ENCODE data around the gene DBX1.

The DBX1 gene

DNA sequence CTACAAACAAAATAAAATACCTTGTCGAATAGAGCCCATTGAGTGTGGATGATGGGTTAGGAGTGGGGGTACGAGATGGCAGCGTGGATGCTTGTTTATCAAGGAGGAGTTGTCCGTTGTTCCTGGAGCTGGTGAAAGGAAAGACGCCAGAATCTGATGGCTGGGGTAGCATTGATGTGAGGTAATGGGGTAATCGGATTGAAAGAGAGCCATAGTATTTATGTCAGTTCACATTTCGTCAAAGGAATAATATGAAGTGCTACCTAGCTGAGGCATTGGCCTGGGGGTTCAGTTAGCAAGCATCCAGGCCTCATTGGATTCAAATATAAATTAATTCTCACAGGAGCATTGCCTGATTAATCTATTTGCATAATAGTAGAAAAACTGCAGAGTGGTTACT is 16.9 kb upstream of the DBX1 start:
- Mint-ChIP-seq H3K4me3 (no peak overlapping the region), H3K36me3 (no peaks in the 10 kb centered on the region), H3K27me3 (peaks cover 30 to 48% of the 10 kb centered on the region in 2 donors), H3K27ac (no peak overlapping the region), H3K4me1 (no peaks in the 10 kb centered on the region), H3K9me3 (peaks cover 7 to 13% of the 10 kb centered on the region in 2 donors)
- ATAC-seq (replicated peaks): no peak
- no peak for DNase-seq

DNA sequence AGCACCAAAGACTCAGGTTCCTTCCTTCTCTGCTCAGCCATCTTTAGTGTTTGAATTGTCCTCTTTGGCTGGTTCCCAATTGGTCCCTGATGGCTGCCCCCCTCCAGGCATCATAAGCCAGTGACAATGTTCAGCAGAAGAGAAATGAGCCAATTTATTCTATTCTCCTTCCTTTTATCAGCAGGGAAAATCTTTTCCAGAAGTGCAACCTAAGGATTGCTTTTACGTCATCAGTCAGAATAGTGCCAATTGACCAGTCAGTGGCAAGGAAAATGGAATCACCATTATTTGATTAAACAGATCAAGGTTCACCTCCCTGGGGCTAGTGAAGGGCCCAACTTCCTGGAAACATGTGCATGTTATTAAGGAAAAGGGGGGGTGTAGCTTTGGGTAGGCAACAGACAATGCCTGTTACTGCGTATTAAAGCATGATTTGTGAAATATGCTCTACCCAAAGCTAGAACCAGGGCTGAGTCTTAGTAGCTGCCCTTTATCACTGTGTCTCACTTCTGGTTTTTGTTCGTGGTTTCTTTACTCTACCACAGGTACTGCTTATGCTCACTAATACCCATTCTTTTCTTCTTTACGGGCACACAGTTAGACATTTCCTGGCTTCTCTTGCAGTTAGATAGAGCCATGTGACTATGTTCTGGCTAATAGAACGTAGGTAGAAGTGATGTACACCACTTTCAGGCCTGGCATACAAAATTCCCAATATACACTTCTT is 12.6 kb upstream of the DBX1 start:
- Mint-ChIP-seq H3K27ac (no peak overlapping the region), H3K4me1 (no peaks in the 10 kb centered on the region), H3K27me3 (peaks cover 36 to 51% of the 10 kb centered on the region in 2 donors), H3K9me3 (peaks cover 12 to 16% of the 10 kb centered on the region in 2 donors), H3K36me3 (no peaks in the 10 kb centered on the region), H3K4me3 (no peak overlapping the region)
- no peak for DNase-seq
- ATAC-seq (replicated peaks): peak; percentile 51 to 73

DNA sequence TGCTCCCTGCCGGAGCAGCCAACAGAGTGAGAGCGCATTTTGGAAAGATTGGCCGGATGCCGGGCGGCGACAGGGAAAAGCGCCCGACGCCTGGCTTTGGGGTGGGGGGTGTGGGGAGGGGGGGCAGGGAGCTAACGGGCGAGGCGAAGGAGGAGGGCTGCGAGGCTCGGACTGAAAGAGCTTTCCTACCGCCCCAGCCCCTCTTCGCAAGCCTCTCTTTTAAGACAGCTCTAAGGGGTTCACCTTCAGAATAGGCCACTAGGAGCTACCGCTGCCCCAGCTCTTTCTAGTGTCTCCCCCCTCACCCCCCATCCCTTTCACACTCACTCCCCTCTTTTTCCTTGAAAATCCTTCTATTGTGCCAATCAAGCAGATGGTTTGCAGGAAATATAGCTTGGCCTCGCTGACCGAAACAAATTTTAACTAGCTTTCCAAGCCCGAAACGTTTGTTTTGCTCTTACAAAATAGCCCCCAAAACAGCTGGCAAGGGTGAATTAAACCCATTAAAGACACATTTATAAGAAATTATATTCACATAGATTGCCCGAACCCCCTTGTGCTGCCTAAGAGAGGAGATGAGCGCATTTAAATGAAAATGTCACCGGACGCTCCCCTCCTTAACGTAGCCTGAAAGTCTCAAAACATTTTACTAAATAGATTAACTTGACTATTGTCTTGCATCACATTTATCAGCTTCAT is 3.7 kb upstream of the DBX1 start:
- ATAC-seq (replicated peaks) (no peak), DNase-seq (no peak)
- Mint-ChIP-seq H3K27me3 (peaks cover 65 to 83% of the 10 kb centered on the region in 2 donors), H3K4me1 (peaks cover 9 to 15% of the 10 kb centered on the region in 2 donors), H3K27ac (peak overlapping the region; percentile 93), H3K4me3 (peak overlapping the region in 1 of 2 donors; percentile 21), H3K9me3 (peaks cover 4 to 6% of the 10 kb centered on the region in 2 donors), H3K36me3 (peaks cover 3 to 9% of the 10 kb centered on the region in 2 donors)

DNA sequence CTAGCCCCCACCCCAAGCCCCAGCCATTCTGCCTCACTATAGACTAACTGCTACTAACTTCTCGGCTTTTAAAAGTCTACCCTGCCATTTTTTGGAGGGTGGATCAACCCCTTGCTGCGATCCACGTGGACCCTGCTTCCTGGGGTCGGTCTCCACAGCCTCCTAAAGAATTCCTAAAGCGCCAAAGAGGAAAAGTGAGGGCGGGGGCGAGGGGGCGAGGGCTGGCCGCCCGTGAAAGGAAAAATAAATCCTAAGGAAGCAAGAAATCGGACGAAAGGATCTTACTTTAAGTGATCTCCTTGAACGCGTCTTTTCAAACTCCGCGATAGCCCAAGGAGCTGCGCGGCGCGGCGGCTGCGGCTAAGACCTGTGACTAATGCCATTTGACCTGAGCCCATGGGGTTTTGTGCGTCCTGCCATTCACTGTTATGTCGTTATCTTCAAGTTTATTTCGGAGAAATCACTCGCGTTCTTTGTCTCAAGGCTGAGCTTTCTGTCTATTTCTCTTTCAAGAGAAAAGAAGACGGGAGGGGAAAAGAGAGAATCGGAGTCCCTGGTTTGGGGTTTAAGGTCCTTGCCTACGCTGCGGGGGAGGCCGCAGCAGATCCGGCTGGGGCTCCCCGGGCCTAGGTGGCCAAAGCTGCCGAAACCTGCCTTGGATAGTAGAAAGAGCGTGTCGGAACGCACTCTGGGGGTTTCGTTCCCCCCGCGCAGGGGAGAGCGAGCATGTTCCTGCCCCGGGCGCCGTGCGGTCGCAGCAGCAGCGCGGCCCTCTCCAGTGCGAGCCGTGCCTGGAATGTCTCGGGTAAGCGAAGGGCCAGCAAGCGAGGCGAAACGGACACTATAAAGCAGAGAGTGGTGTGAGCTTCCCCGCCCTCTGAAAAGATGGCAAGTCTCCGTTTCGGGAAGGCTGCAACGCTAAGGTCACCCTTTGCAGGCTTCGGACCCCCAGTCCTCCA is 2.8 kb upstream of the DBX1 start:
- Mint-ChIP-seq H3K9me3 (peaks cover 7 to 11% of the 10 kb centered on the region in 2 donors), H3K27ac (peak overlapping the region; percentile 93), H3K27me3 (peaks cover 72 to 90% of the 10 kb centered on the region in 2 donors), H3K36me3 (peaks cover 8 to 17% of the 10 kb centered on the region in 2 donors), H3K4me1 (peaks cover 10 to 22% of the 10 kb centered on the region in 2 donors), H3K4me3 (peak overlapping the region; percentile 18 to 62)
- no peak for ATAC-seq (replicated peaks)
- DNase-seq: no peak

DNA sequence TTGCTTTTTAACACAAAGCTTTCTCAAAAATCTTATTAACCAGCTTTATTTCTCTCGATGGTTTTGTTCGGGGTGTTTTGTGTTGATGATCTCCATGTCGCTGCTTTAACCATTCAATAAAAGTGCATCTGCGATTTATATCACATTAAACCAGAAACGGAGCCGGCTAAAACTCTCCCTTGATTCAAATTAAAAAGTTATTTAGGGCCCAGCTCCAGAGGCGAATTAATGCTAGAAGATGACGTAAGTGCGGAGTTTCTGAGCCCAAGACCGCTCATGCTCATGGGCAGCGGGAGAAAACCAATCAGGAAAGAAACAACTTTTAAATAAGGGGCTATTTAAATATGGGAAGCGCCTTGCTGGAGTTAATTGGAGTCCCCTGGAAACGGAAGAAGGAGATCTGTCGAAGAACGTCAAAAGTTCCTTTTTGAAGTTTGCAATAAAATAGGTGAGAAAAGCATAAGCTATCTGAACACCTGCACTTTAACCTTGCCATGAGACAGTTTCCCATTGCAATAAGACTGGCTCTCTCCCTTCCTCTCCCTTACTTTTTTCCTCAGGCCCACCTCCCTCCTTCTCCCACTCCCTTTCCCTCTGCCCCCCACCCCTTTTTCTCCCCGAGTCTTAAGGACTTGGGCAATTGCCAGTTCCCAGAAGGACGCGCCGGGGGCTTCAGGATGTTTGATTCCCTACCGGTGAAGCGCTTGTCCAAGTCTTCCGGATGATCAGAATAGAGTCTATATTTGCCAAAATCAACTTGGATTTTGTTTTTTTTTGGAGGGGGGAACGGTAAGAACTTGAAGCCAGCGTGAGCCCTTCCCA is 1.9 kb upstream of the DBX1 start:
- no peak for ATAC-seq (replicated peaks)
- no peak for DNase-seq
- peak overlapping the region; percentile 86 for H3K27ac Mint-ChIP-seq
- H3K36me3 Mint-ChIP-seq: peaks cover 8 to 17% of the 10 kb centered on the region in 2 donors
- peak overlapping the region in 1 of 2 donors; percentile 10 for H3K4me3 Mint-ChIP-seq
- H3K27me3 Mint-ChIP-seq: peaks cover 72 to 90% of the 10 kb centered on the region in 2 donors
- peaks cover 10 to 29% of the 10 kb centered on the region in 2 donors for H3K4me1 Mint-ChIP-seq
- peaks cover 7 to 11% of the 10 kb centered on the region in 2 donors for H3K9me3 Mint-ChIP-seq

DNA sequence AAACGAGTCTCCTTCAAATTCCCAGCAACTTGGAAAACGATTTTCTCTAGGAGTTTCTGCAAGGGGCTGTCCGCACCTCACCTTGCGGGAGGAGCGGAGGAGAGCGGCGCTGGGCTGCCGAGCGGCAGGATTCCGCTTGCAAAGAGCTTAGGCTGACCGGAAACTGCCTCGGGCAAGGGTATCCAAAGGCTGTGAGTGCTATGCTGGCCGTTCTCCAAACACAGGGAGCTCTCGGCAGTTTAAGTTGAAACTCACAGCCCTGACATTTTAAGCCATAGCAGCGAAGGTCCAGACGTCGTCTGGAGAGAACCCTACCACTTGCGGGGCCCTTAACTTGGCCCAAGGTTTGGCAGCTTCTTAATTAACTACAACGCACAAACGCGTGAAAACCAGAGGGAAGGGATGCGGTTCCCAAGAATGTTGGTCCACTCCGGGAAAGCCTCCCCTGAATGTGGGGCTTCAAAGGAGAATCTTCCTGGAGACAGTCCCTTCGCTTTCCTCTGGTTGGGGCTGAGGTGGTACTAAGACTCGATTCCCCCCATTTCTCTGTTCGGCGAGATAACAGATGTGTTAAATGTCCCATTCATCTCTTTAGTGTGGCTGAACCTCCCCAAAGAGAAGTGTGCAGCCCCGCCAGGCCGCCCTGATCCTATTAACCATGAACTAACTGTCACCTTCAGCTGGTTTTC is 1.1 kb upstream of the DBX1 start:
- Mint-ChIP-seq H3K36me3 (peaks cover 8 to 17% of the 10 kb centered on the region in 2 donors), H3K4me3 (no peak overlapping the region), H3K4me1 (peaks cover 11 to 35% of the 10 kb centered on the region in 2 donors), H3K9me3 (peaks cover 7 to 11% of the 10 kb centered on the region in 2 donors), H3K27ac (peak overlapping the region; percentile 86), H3K27me3 (peaks cover 71 to 91% of the 10 kb centered on the region in 2 donors)
- ATAC-seq (replicated peaks) (no peak), DNase-seq (no peak)

DNA sequence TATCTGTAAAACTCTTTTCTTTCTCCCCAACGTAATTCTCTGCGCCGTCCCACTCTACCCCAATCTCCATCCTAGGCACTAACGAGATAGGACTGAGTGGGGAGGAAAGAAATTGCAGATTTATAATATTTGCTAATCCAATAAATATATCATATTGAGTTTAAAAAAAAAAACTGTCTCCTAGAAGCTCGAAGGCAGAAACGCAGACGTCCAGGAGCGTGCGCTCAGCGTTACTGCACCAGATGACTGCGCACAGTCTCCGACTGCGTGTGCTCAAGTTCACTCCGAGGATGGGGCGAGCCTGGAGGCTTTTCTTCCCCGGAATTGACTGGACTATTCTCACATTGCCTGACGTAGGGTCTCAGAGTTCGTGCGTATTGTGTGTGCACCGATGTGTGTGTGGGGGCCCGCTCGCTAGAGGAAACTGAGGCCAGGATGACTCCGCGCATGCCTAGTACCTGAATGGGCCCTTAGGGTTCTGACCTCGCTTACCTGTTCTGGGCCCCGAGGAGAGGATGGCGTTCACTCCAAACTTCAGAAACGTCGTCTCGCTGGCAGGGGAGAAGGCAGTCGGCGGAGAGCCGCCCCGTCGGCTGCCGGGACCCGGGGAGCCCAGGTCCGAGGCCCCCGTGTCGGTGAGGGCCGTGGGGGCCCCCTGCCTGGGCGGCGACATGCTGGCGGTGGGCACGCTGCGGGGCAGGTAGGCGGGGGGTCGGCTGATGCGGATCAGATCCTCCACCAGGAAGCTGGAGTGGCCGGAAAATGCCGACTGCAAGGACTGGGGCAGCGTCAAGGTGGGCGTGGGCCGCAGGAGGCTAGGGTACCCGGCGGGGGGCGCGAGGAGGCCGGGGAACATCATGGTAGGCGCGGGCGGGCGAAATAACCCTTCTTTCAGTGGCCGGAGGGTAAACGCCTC is 551 bp downstream of the DBX1 start:
- Mint-ChIP-seq H3K27ac (peak overlapping the region; percentile 37), H3K9me3 (peaks cover 7 to 13% of the 10 kb centered on the region in 2 donors), H3K36me3 (peaks cover 12 to 21% of the 10 kb centered on the region in 2 donors), H3K4me1 (peaks cover 19 to 42% of the 10 kb centered on the region in 2 donors), H3K27me3 (peaks cover 76 to 93% of the 10 kb centered on the region in 2 donors), H3K4me3 (no peak overlapping the region)
- DNase-seq (no peak), ATAC-seq (replicated peaks) (no peak)

DNA sequence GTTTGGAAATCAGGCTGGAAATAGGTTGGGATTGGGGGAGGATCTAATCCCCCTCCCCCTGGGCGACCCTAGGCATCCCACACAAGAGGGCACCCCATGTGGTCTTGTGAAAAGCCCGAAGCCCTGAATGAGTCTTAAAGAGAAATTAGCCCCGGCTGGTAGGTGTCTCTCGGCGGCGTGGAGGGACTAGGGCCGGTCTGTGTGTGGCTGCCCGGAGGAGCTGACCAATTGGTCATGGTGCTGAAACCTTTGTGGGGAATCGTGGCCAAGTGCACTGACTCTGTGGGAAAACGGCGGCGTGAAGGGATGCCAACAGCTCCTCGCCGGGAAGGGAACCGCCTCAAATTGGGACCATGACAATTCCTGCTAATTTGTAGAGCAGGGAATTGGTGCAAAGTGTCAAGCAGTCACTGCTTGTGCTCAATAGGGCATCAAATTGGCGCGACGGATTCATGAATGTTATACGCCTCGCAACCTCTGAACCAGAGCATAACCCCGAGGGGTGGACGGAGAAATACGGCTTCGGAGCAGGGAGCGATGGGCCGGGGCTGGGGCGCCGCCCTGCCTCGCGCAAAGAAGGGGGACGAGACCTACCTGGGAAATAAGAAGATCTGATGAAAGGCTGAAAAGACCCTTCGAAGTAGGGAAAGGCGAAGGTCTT is 1.5 kb downstream of the DBX1 start:
- peak overlapping the region; percentile 51 to 52 for H3K4me3 Mint-ChIP-seq
- ATAC-seq (replicated peaks): no peak
- H3K9me3 Mint-ChIP-seq: peaks cover 8 to 13% of the 10 kb centered on the region in 2 donors
- H3K27me3 Mint-ChIP-seq: peaks cover 73 to 93% of the 10 kb centered on the region in 2 donors
- no peak for DNase-seq
- H3K36me3 Mint-ChIP-seq: peaks cover 12 to 21% of the 10 kb centered on the region in 2 donors
- H3K27ac Mint-ChIP-seq: peak overlapping the region; percentile 95
- H3K4me1 Mint-ChIP-seq: peaks cover 19 to 41% of the 10 kb centered on the region in 2 donors

DNA sequence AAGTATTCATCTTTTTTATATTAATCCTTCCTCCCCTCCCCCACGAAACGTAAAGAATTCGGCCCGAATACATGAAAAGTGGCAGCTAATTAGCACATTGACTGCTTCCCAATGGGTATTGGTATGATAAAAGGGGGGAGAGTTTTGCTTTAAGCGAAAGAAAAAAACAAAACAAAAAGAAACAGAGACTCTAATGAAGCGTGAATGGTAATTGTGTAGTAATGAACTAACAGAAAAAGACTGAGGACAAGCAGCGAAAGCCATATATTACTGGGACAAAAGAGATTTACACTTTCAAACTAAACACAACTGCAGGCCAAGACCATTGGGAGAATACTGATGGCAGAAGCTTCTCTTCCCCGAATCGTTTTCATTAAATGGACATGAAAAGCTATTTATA is 2.5 kb downstream of the DBX1 start:
- peaks cover 12 to 19% of the 10 kb centered on the region in 2 donors for H3K36me3 Mint-ChIP-seq
- H3K4me3 Mint-ChIP-seq: no peak overlapping the region
- H3K9me3 Mint-ChIP-seq: peaks cover 12 to 13% of the 10 kb centered on the region in 2 donors
- ATAC-seq (replicated peaks) (no peak), DNase-seq (no peak)
- H3K4me1 Mint-ChIP-seq: peaks cover 10 to 31% of the 10 kb centered on the region in 2 donors
- peak overlapping the region; percentile 59 for H3K27ac Mint-ChIP-seq
- peaks cover 69 to 89% of the 10 kb centered on the region in 2 donors for H3K27me3 Mint-ChIP-seq

DNA sequence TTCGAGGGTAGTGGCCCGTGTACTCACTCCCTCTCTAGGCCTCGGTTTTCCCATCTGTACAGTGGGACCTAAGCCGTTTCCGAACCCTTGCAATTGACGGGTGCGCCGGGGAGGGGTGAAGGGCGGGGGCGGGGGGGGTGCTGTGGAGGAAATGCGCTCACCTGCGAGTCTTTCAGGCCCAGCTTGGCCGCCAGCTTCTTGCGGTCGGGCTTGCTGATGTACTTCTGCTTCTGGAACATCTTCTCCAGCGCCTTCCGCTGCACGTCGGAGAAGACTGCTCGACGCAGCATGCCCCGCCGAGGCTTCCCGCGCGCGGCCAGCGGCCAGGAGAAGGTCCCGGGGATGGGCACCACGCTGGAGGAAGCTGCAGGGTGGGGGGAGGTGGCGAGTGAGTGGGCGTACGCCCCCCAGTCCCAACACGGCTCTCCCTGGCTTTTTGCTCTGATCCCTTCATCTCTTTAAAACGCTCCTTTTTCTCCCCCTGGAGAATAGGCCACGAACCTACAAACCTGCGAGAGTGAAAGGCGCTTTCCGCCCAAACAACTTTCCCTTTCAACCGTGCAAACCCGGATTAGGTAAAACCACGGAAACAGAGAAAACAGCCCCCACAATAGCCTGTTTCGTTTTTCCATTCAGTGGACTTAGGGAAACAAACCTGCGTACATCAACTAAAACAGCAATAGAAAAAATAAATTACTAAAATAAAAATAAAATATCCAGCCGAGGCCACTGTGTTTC is 3.2 kb downstream of the DBX1 start:
- H3K9me3 Mint-ChIP-seq: peaks cover 12 to 13% of the 10 kb centered on the region in 2 donors
- peaks cover 9 to 30% of the 10 kb centered on the region in 2 donors for H3K4me1 Mint-ChIP-seq
- no peak for DNase-seq
- H3K36me3 Mint-ChIP-seq: peaks cover 12 to 18% of the 10 kb centered on the region in 2 donors
- peaks cover 62 to 82% of the 10 kb centered on the region in 2 donors for H3K27me3 Mint-ChIP-seq
- H3K4me3 Mint-ChIP-seq: peak overlapping the region; percentile 59 to 74
- H3K27ac Mint-ChIP-seq: no peak overlapping the region
- ATAC-seq (replicated peaks): peak in 1 of 2 donors; percentile 39

DNA sequence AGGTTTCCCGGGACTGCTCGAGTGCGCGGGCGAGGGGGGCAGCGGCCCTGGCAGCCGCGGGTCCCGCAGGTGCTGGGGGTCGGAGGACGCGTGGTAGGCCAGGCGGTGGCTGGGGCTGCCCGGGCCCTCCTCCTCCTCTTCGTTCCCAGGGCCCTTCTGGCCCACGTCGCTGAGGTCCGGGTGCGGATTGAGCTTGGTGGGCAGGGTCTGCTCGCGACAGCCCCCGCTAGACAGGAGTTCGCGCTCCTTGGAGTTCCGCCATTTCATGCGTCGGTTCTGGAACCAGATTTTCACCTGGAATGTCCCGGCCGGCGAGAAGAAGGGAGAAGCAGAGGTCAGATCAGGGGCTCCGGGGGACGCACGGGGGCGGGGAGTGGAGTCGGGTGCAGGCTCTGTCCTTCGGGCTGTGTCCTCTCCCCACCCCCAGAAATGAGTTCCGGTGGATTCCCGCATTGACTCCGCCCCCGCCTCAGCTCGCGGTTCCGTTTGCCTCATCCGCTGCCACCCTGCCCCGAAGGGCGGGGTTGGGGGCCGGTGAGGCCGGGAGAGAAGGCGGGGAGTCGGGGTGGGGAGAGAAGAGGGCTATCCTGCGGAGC is 3.9 kb downstream of the DBX1 start:
- peaks cover 9 to 30% of the 10 kb centered on the region in 2 donors for H3K4me1 Mint-ChIP-seq
- no peak for DNase-seq
- H3K4me3 Mint-ChIP-seq: peak overlapping the region; percentile 66 to 74
- H3K36me3 Mint-ChIP-seq: peaks cover 12 to 18% of the 10 kb centered on the region in 2 donors
- peak overlapping the region; percentile 88 for H3K27ac Mint-ChIP-seq
- H3K9me3 Mint-ChIP-seq: peaks cover 11 to 12% of the 10 kb centered on the region in 2 donors
- no peak for ATAC-seq (replicated peaks)
- H3K27me3 Mint-ChIP-seq: peaks cover 56 to 75% of the 10 kb centered on the region in 2 donors

Measured in stimulated activated naive B cell treated with anti-CD40 and anti-IgM and Interleukin-4, amounts not matched to agents 10 μg/mL and 1 μg/mL and 100 μg/mL, for 72 hours (primary cell).